B cell (primary cell): ENCODE measurements around the gene PCBP2.

ENCODE experiments used
- EZH2 ChIP-seq: IDR thresholded peaks from 2 replicates; pipeline ENCODE4 v1.6.1; 2012; ENCODE audit warnings: borderline replicate concordance, low read depth, mild to moderate bottlenecking, moderate library complexity, low read length; ENCODE audit not compliant: insufficient read depth, poor library complexity, severe bottlenecking
- TF ChIP-seq, protein P1 (sequence below): fragments of 200-600 bp; IDR thresholded peaks from one replicate; pipeline ENCODE4 v1.8.0; 2022; ENCODE audit warnings: antibody characterized with exemption, mild to moderate bottlenecking

DNA sequence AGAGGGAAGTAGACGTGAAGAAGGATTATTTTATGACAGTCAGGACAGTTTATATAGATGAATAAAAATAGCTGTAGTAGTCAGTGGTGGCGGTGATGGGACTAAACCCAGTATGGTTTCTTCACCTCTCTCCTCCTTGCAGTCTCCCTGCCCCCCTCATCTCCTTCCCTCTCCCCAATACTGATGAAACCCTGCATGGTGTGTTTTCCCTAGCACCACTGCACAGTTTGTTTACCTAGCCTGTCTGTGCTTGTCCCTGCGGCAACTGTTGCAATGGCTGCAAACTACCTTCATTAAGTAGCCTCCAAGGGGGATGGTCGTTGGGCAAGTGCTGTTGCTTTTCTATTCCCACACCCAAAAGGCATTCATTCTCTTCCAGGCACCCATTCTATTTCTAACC is 14.7 kb downstream of the PCBP2 start:
- TF ChIP-seq, protein P1, sequence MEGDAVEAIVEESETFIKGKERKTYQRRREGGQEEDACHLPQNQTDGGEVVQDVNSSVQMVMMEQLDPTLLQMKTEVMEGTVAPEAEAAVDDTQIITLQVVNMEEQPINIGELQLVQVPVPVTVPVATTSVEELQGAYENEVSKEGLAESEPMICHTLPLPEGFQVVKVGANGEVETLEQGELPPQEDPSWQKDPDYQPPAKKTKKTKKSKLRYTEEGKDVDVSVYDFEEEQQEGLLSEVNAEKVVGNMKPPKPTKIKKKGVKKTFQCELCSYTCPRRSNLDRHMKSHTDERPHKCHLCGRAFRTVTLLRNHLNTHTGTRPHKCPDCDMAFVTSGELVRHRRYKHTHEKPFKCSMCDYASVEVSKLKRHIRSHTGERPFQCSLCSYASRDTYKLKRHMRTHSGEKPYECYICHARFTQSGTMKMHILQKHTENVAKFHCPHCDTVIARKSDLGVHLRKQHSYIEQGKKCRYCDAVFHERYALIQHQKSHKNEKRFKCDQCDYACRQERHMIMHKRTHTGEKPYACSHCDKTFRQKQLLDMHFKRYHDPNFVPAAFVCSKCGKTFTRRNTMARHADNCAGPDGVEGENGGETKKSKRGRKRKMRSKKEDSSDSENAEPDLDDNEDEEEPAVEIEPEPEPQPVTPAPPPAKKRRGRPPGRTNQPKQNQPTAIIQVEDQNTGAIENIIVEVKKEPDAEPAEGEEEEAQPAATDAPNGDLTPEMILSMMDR: no peak
- TF ChIP-seq EZH2: no peak
